ENCODE results near the gene PRAMEF20.

DNA sequence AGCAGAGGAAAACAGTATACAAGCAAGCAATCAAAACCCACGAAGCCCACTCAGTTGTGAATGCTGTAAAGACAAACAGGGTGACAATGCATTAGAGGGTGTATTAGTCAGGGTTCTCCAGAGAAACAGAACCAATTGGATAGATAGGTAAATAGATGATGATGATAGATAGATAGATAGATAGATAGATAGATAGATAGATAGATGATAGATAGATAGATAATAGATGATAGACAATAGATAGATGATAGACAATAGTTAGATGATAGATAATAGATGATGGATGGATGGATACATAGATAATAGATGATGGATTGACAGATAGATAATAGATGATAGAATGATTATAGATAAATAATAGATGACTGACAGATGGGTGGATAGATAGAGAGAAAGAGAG, 55.3 kb downstream of the PRAMEF20 start:
- TF ChIP-seq, protein P1, sequence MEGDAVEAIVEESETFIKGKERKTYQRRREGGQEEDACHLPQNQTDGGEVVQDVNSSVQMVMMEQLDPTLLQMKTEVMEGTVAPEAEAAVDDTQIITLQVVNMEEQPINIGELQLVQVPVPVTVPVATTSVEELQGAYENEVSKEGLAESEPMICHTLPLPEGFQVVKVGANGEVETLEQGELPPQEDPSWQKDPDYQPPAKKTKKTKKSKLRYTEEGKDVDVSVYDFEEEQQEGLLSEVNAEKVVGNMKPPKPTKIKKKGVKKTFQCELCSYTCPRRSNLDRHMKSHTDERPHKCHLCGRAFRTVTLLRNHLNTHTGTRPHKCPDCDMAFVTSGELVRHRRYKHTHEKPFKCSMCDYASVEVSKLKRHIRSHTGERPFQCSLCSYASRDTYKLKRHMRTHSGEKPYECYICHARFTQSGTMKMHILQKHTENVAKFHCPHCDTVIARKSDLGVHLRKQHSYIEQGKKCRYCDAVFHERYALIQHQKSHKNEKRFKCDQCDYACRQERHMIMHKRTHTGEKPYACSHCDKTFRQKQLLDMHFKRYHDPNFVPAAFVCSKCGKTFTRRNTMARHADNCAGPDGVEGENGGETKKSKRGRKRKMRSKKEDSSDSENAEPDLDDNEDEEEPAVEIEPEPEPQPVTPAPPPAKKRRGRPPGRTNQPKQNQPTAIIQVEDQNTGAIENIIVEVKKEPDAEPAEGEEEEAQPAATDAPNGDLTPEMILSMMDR (IDR thresholded peaks at IDR 0.05), result no peak
- TF ChIP-seq POLR2A (IDR thresholded peaks at IDR 0.05), result no peak
